GM12891 (cell line): ENCODE results near the gene INPP4A.

Experiments used
- PAX5 ChIP-seq: IDR thresholded peaks from 2 replicates; pipeline ENCODE4 v1.6.1; 2011; ENCODE audit warnings: low read length, moderate library complexity, mild to moderate bottlenecking; ENCODE audit not compliant: insufficient read depth, severe bottlenecking
- POLR2A ChIP-seq: IDR thresholded peaks from 2 replicates; pipeline ENCODE4 v1.6.1; 2011; ENCODE audit warnings: low read depth, low read length, control low read depth
- POLR2AphosphoS5 ChIP-seq: IDR thresholded peaks from 2 replicates; pipeline ENCODE4 v1.6.1; 2011; ENCODE audit warnings: low read depth, low read length, control low read depth
- TAF1 ChIP-seq: IDR thresholded peaks from 2 replicates; pipeline ENCODE4 v1.6.1; 2011; ENCODE audit warnings: low read depth, low read length, control low read depth

DNA sequence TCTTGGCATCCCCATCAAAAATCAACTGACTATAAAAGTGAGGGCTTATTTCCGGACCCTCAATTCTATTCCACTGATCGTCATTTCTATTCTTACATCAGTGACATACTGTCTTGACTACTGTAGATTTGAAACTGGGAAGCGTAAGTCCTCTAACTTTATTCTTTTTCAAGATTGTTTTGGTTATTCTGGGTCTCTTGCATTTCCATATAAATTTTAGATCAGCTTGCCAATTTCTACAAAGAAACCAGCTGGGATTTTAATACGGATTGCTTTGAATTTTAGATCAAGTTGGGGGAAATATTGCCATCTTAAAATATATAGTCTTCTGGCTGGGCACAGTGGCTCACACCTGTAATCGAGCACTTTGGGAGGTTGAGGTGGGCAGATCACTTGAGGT, 17.9 kb upstream of the INPP4A start:
- no peak for TF ChIP-seq POLR2AphosphoS5
- TF ChIP-seq POLR2A: no peak
- TF ChIP-seq TAF1: no peak
- TF ChIP-seq PAX5: no peak
